ENCODE data around the gene CLASRP. TPM values are rescaled to one million over a fixed set of nuclear protein-coding genes. Genes with fewer than 3 reads are reported as not detected.

Gene CLASRP
- total RNA-seq, 2 experiments from 2014 or later, result 142 to 166 TPM

GRCh38 chr19:45110851-45111266 lies 72.0 kb downstream of the CLASRP start:
- H3K79me2 ChIP-seq (ENCODE audit: insufficient read depth, low read depth, low read length), result peaks cover 32% of the 10 kb centered on the region; the same call in 1 of the 2 replicates
- TF ChIP-seq CTCF (conservative IDR thresholded peaks at IDR 0.05; ENCODE audit: low read length), result no peak
- no peak for TF ChIP-seq EZH2phosphoT487 (IDR thresholded peaks at IDR 0.05; ENCODE audit: borderline replicate concordance, low read depth, low read length)
- no peaks in the 10 kb centered on the region for H3K36me3 ChIP-seq (ENCODE audit: insufficient read depth, low read length)
- H4K20me1 ChIP-seq (ENCODE audit: insufficient read depth, low read length), result no peaks in the 10 kb centered on the region; the same call in 1 of the 2 replicates
- no TSS peak for BruUV-seq (replicated peaks)
- H3K4me1 ChIP-seq (ENCODE audit: insufficient read depth, low read length, poor library complexity, severe bottlenecking), result peaks cover 17% of the 10 kb centered on the region
- no peaks in the 10 kb centered on the region for H3K9me2 ChIP-seq (ENCODE audit: insufficient read depth, low read length)
- H2AFZ ChIP-seq (ENCODE audit: low read length), result no peak overlapping the region
- H3K4me2 ChIP-seq (ENCODE audit: low read length), result no peak overlapping the region
- no peak overlapping the region for H3K27ac ChIP-seq (ENCODE audit: low read depth, low read length, poor library complexity, severe bottlenecking)
- POLR2A ChIA-PET, result no interaction called here
- intact Hi-C loops (cut with micrococcal nuclease; ENCODE audit: unreplicated experiment), result no loop called here
- DNase-seq (ENCODE audit: low spot score), result no peak
- H3K4me3 ChIP-seq (ENCODE audit: low read depth, low read length, poor library complexity, severe bottlenecking), result no peak overlapping the region
- no peaks in the 10 kb centered on the region for H3K9me3 ChIP-seq (ENCODE audit: low read length)
- CTCF ChIA-PET (ENCODE audit: unreplicated experiment), result no interaction called here

GRCh38 chr19:45112111-45112827 lies 73.4 kb downstream of the CLASRP start:
- no peak for DNase-seq (ENCODE audit: low spot score)
- intact Hi-C loops (cut with micrococcal nuclease; ENCODE audit: unreplicated experiment), result no loop called here
- ChIA-PET CTCF (ENCODE audit: unreplicated experiment) (no interaction called here), POLR2A (no interaction called here)
- H3K4me3 ChIP-seq (ENCODE audit: low read depth, low read length, poor library complexity, severe bottlenecking), result no peak overlapping the region
- H3K4me2 ChIP-seq (ENCODE audit: low read length), result no peak overlapping the region
- no peaks in the 10 kb centered on the region for H3K9me2 ChIP-seq (ENCODE audit: insufficient read depth, low read length)
- no peaks in the 10 kb centered on the region for H3K36me3 ChIP-seq (ENCODE audit: insufficient read depth, low read length)
- peaks cover 26% of the 10 kb centered on the region for H3K4me1 ChIP-seq (ENCODE audit: insufficient read depth, low read length, poor library complexity, severe bottlenecking)
- TF ChIP-seq EZH2phosphoT487 (IDR thresholded peaks at IDR 0.05; ENCODE audit: borderline replicate concordance, low read depth, low read length) (no peak), CTCF (conservative IDR thresholded peaks at IDR 0.05; ENCODE audit: low read length) (no peak)
- H3K79me2 ChIP-seq (ENCODE audit: insufficient read depth, low read depth, low read length), result peaks cover 39% of the 10 kb centered on the region; the same call in 1 of the 2 replicates
- H2AFZ ChIP-seq (ENCODE audit: low read length), result no peak overlapping the region
- H4K20me1 ChIP-seq (ENCODE audit: insufficient read depth, low read length), result no peaks in the 10 kb centered on the region; the same call in 1 of the 2 replicates
- H3K9me3 ChIP-seq (ENCODE audit: low read length), result no peaks in the 10 kb centered on the region
- H3K27ac ChIP-seq (ENCODE audit: low read depth, low read length, poor library complexity, severe bottlenecking), result no peak overlapping the region
- BruUV-seq (replicated peaks), result no TSS peak

- TF ChIP-seq CTCF (conservative IDR thresholded peaks at IDR 0.05; ENCODE audit: low read length) (no peak), EZH2phosphoT487 (IDR thresholded peaks at IDR 0.05; ENCODE audit: borderline replicate concordance, low read depth, low read length) (no peak)
- ChIA-PET CTCF (ENCODE audit: unreplicated experiment) (no interaction called here), POLR2A (no interaction called here)
- Histone ChIP-seq H3K4me3 (ENCODE audit: low read depth, low read length, poor library complexity, severe bottlenecking) (no peak overlapping the region), H2AFZ (ENCODE audit: low read length) (no peak overlapping the region), H3K36me3 (ENCODE audit: insufficient read depth, low read length) (no peaks in the 10 kb centered on the region), H4K20me1 (ENCODE audit: insufficient read depth, low read length) (0 out of 2 replicates have a peak, but pooled peaks cover 7% of the 10 kb centered on the region), H3K9me2 (ENCODE audit: insufficient read depth, low read length) (no peaks in the 10 kb centered on the region), H3K27ac (ENCODE audit: low read depth, low read length, poor library complexity, severe bottlenecking) (no peak overlapping the region), H3K4me1 (ENCODE audit: insufficient read depth, low read length, poor library complexity, severe bottlenecking) (peaks cover 39% of the 10 kb centered on the region), H3K4me2 (ENCODE audit: low read length) (peak overlapping the region; percentile 8; the same call in 1 of the 2 replicates), H3K9me3 (ENCODE audit: low read length) (no peaks in the 10 kb centered on the region), H3K79me2 (ENCODE audit: insufficient read depth, low read depth, low read length) (peaks cover 42% of the 10 kb centered on the region; the same call in 1 of the 2 replicates)
- no peak for DNase-seq (ENCODE audit: low spot score)
- BruUV-seq (replicated peaks), result no TSS peak
- intact Hi-C loops (cut with micrococcal nuclease; ENCODE audit: unreplicated experiment), result no loop called here
Measured at GRCh38 chr19:45113628-45114027, 74.8 kb downstream of the CLASRP start.
